Measurements from ENCODE around the gene FAM135A.
"Not testable (repeated sequence)": the region's sequence is repeated elsewhere in the genome, so short reads cannot be mapped to it uniquely, and the experiment has no call there.

The FAM135A gene

GRCh38 chr6:70474751-70475150 is 61.4 kb downstream of the FAM135A start:
- Histone ChIP-seq H3K36me3 (ENCODE audit: insufficient read depth, low read depth, low read length) (peaks cover 57% of the 10 kb centered on the region), H3K4me1 (ENCODE audit: insufficient read depth, low read length) (peaks cover 8% of the 10 kb centered on the region; the same call in 1 of the 2 replicates), H3K9ac (ENCODE audit: low read depth, low read length) (no peak overlapping the region), H3K9me3 (ENCODE audit: insufficient read depth, low read depth, low read length) (no peaks in the 10 kb centered on the region), H3K27me3 (ENCODE audit: insufficient read depth, low read length) (no peaks in the 10 kb centered on the region), H3K4me3 (ENCODE audit: low read length) (no peak overlapping the region), H3K27ac (ENCODE audit: low read length) (no peak overlapping the region)

GRCh38 chr6:70479236-70479635 is 65.9 kb downstream of the FAM135A start:
- peaks cover 8% of the 10 kb centered on the region; the same call in 1 of the 2 replicates for H3K4me1 ChIP-seq (ENCODE audit: insufficient read depth, low read length)
- no peak overlapping the region for H3K9ac ChIP-seq (ENCODE audit: low read depth, low read length)
- H3K36me3 ChIP-seq (ENCODE audit: insufficient read depth, low read depth, low read length): peaks cover 64% of the 10 kb centered on the region
- no peak overlapping the region for H3K27ac ChIP-seq (ENCODE audit: low read length)
- no peaks in the 10 kb centered on the region for H3K27me3 ChIP-seq (ENCODE audit: insufficient read depth, low read length)
- H3K9me3 ChIP-seq (ENCODE audit: insufficient read depth, low read depth, low read length): no peaks in the 10 kb centered on the region
- H3K4me3 ChIP-seq (ENCODE audit: low read length): no peak overlapping the region

GRCh38 chr6:70486638-70487037 is 73.3 kb downstream of the FAM135A start:
- not testable (repeated sequence) for H3K27ac ChIP-seq (ENCODE audit: low read length); H3K4me1 ChIP-seq (ENCODE audit: insufficient read depth, low read length); H3K9ac ChIP-seq (ENCODE audit: low read depth, low read length); H3K9me3 ChIP-seq (ENCODE audit: insufficient read depth, low read depth, low read length); H3K27me3 ChIP-seq (ENCODE audit: insufficient read depth, low read length); H3K4me3 ChIP-seq (ENCODE audit: low read length)
- peaks cover 37% of the 10 kb centered on the region for H3K36me3 ChIP-seq (ENCODE audit: insufficient read depth, low read depth, low read length)

- H3K4me1 ChIP-seq (ENCODE audit: insufficient read depth, low read length): no peaks in the 10 kb centered on the region
- peaks cover 5% of the 10 kb centered on the region for H3K9me3 ChIP-seq (ENCODE audit: insufficient read depth, low read depth, low read length)
- H3K9ac ChIP-seq (ENCODE audit: low read depth, low read length): no peak overlapping the region
- H3K27ac ChIP-seq (ENCODE audit: low read length): no peak overlapping the region
- H3K36me3 ChIP-seq (ENCODE audit: insufficient read depth, low read depth, low read length): peaks cover 18% of the 10 kb centered on the region
- no peaks in the 10 kb centered on the region for H3K27me3 ChIP-seq (ENCODE audit: insufficient read depth, low read length)
- H3K4me3 ChIP-seq (ENCODE audit: low read length): no peak overlapping the region
Observed at GRCh38 chr6:70489364-70489763, 76.1 kb downstream of the FAM135A start.

- no peaks in the 10 kb centered on the region for H3K4me1 ChIP-seq (ENCODE audit: insufficient read depth, low read length)
Observed at GRCh38 chr6:70494833-70495232, 81.5 kb downstream of the FAM135A start.

GRCh38 chr6:70495790-70496189 is 82.5 kb downstream of the FAM135A start:
- H3K4me1 ChIP-seq (ENCODE audit: insufficient read depth, low read length); H3K36me3 ChIP-seq (ENCODE audit: insufficient read depth, low read depth, low read length); H3K27ac ChIP-seq (ENCODE audit: low read length); H3K4me3 ChIP-seq (ENCODE audit: low read length); H3K9ac ChIP-seq (ENCODE audit: low read depth, low read length); H3K9me3 ChIP-seq (ENCODE audit: insufficient read depth, low read depth, low read length); H3K27me3 ChIP-seq (ENCODE audit: insufficient read depth, low read length): not testable (repeated sequence)

More at GRCh38 chr6:70494833-70495232, 81.5 kb downstream of the FAM135A start:
- H3K4me3 ChIP-seq (ENCODE audit: low read length): no peak overlapping the region
- no peaks in the 10 kb centered on the region for H3K9me3 ChIP-seq (ENCODE audit: insufficient read depth, low read depth, low read length)
- no peaks in the 10 kb centered on the region for H3K27me3 ChIP-seq (ENCODE audit: insufficient read depth, low read length)
- 0 out of 2 replicates have a peak, but pooled peaks cover 4% of the 10 kb centered on the region for H3K36me3 ChIP-seq (ENCODE audit: insufficient read depth, low read depth, low read length)
- no peak overlapping the region for H3K9ac ChIP-seq (ENCODE audit: low read depth, low read length)
- no peak overlapping the region for H3K27ac ChIP-seq (ENCODE audit: low read length)

- no peaks in the 10 kb centered on the region for H3K4me1 ChIP-seq (ENCODE audit: insufficient read depth, low read length)
- H3K27me3 ChIP-seq (ENCODE audit: insufficient read depth, low read length): no peaks in the 10 kb centered on the region
- no peak overlapping the region for H3K9ac ChIP-seq (ENCODE audit: low read depth, low read length)
- peaks cover 41% of the 10 kb centered on the region for H3K36me3 ChIP-seq (ENCODE audit: insufficient read depth, low read depth, low read length)
- H3K9me3 ChIP-seq (ENCODE audit: insufficient read depth, low read depth, low read length): peaks cover 17% of the 10 kb centered on the region
- no peak overlapping the region for H3K4me3 ChIP-seq (ENCODE audit: low read length)
- no peak overlapping the region for H3K27ac ChIP-seq (ENCODE audit: low read length)
Observed at GRCh38 chr6:70502484-70502883, 89.2 kb downstream of the FAM135A start.

GRCh38 chr6:70503813-70504465 is 90.6 kb downstream of the FAM135A start:
- Histone ChIP-seq H3K27me3 (ENCODE audit: insufficient read depth, low read length) (no peaks in the 10 kb centered on the region), H3K36me3 (ENCODE audit: insufficient read depth, low read depth, low read length) (peaks cover 47% of the 10 kb centered on the region), H3K9me3 (ENCODE audit: insufficient read depth, low read depth, low read length) (peaks cover 17% of the 10 kb centered on the region), H3K27ac (ENCODE audit: low read length) (no peak overlapping the region), H3K9ac (ENCODE audit: low read depth, low read length) (no peak overlapping the region), H3K4me1 (ENCODE audit: insufficient read depth, low read length) (no peaks in the 10 kb centered on the region), H3K4me3 (ENCODE audit: low read length) (no peak overlapping the region)

- Histone ChIP-seq H3K9me3 (ENCODE audit: insufficient read depth, low read depth, low read length) (peaks cover 17% of the 10 kb centered on the region), H3K27me3 (ENCODE audit: insufficient read depth, low read length) (no peaks in the 10 kb centered on the region), H3K4me1 (ENCODE audit: insufficient read depth, low read length) (peaks cover 4% of the 10 kb centered on the region; the same call in 1 of the 2 replicates), H3K4me3 (ENCODE audit: low read length) (no peak overlapping the region), H3K36me3 (ENCODE audit: insufficient read depth, low read depth, low read length) (peaks cover 47% of the 10 kb centered on the region), H3K9ac (ENCODE audit: low read depth, low read length) (no peak overlapping the region), H3K27ac (ENCODE audit: low read length) (no peak overlapping the region)
Observed at GRCh38 chr6:70506321-70506720, 93.0 kb downstream of the FAM135A start.

- Histone ChIP-seq H3K4me1 (ENCODE audit: insufficient read depth, low read length) (peaks cover 4% of the 10 kb centered on the region; the same call in 1 of the 2 replicates), H3K27ac (ENCODE audit: low read length) (no peak overlapping the region)
Observed at GRCh38 chr6:70507161-70507560, 93.9 kb downstream of the FAM135A start.

GRCh38 chr6:70508953-70509352 is 95.6 kb downstream of the FAM135A start:
- H3K9me3 ChIP-seq (ENCODE audit: insufficient read depth, low read depth, low read length): peaks cover 4% of the 10 kb centered on the region

More at GRCh38 chr6:70507161-70507560, 93.9 kb downstream of the FAM135A start:
- no peaks in the 10 kb centered on the region for H3K27me3 ChIP-seq (ENCODE audit: insufficient read depth, low read length)
- H3K9ac ChIP-seq (ENCODE audit: low read depth, low read length): no peak overlapping the region
- peaks cover 17% of the 10 kb centered on the region for H3K9me3 ChIP-seq (ENCODE audit: insufficient read depth, low read depth, low read length)
- peaks cover 43% of the 10 kb centered on the region for H3K36me3 ChIP-seq (ENCODE audit: insufficient read depth, low read depth, low read length)
- no peak overlapping the region for H3K4me3 ChIP-seq (ENCODE audit: low read length)

GRCh38 chr6:70510600-70510999 is 97.3 kb downstream of the FAM135A start:
- Histone ChIP-seq H3K9me3 (ENCODE audit: insufficient read depth, low read depth, low read length) (no peaks in the 10 kb centered on the region), H3K36me3 (ENCODE audit: insufficient read depth, low read depth, low read length) (peaks cover 21% of the 10 kb centered on the region), H3K27ac (ENCODE audit: low read length) (no peak overlapping the region), H3K4me3 (ENCODE audit: low read length) (no peak overlapping the region), H3K9ac (ENCODE audit: low read depth, low read length) (no peak overlapping the region), H3K27me3 (ENCODE audit: insufficient read depth, low read length) (no peaks in the 10 kb centered on the region), H3K4me1 (ENCODE audit: insufficient read depth, low read length) (peaks cover 4% of the 10 kb centered on the region; the same call in 1 of the 2 replicates)

More at GRCh38 chr6:70508953-70509352, 95.6 kb downstream of the FAM135A start:
- Histone ChIP-seq H3K4me3 (ENCODE audit: low read length) (no peak overlapping the region), H3K4me1 (ENCODE audit: insufficient read depth, low read length) (peaks cover 4% of the 10 kb centered on the region; the same call in 1 of the 2 replicates), H3K27ac (ENCODE audit: low read length) (no peak overlapping the region), H3K36me3 (ENCODE audit: insufficient read depth, low read depth, low read length) (peaks cover 25% of the 10 kb centered on the region), H3K27me3 (ENCODE audit: insufficient read depth, low read length) (no peaks in the 10 kb centered on the region), H3K9ac (ENCODE audit: low read depth, low read length) (no peak overlapping the region)

All from iPS-20b (cell line).